HEK293 (cell line): ENCODE data around the gene GEMIN7.

Experiments used
- PRDM6 ChIP-seq: fragments of 450-650 bp; formaldehyde crosslinking; IDR thresholded peaks from 2 replicates; pipeline ENCODE4 v1.5.1; 2017; ENCODE audit warnings: missing biosample characterization, missing genetic modification characterization
- ZNF423 ChIP-seq: fragments of 450-650 bp; formaldehyde crosslinking; IDR thresholded peaks from 2 replicates; pipeline ENCODE4 v1.5.1; 2016; ENCODE audit warnings: missing biosample characterization, missing genetic modification characterization
- ZNF660 ChIP-seq: fragments of 450-650 bp; IDR thresholded peaks from 2 replicates; pipeline ENCODE4 v1.5.1; 2018; ENCODE audit warnings: missing biosample characterization, mild to moderate bottlenecking, missing genetic modification characterization

GRCh38 chr19:45100201-45100600 lies 21.1 kb downstream of the GEMIN7 start:
- TF ChIP-seq ZNF423 (tag by site-specific recombination) (no peak), PRDM6 (no peak), ZNF660 (tag by site-specific recombination) (no peak)
